HG02642 (cell line): ENCODE results near the gene ZNF813.
A peak's percentile ranks its signal among the peaks of the same experiment; 100 is the strongest.
"Not testable (repeated sequence)": the region's sequence is repeated elsewhere in the genome, so short reads cannot be mapped to it uniquely, and the experiment has no call there.

Experiments
- ATAC-seq: cut with Tn5 transposase; IDR thresholded peaks from one replicate; pipeline ENCODE4 v1.9.1; 2021; ENCODE audit warnings: mild to moderate bottlenecking; ENCODE audit not compliant: unreplicated experiment, poor library complexity

Gene ZNF813

DNA sequence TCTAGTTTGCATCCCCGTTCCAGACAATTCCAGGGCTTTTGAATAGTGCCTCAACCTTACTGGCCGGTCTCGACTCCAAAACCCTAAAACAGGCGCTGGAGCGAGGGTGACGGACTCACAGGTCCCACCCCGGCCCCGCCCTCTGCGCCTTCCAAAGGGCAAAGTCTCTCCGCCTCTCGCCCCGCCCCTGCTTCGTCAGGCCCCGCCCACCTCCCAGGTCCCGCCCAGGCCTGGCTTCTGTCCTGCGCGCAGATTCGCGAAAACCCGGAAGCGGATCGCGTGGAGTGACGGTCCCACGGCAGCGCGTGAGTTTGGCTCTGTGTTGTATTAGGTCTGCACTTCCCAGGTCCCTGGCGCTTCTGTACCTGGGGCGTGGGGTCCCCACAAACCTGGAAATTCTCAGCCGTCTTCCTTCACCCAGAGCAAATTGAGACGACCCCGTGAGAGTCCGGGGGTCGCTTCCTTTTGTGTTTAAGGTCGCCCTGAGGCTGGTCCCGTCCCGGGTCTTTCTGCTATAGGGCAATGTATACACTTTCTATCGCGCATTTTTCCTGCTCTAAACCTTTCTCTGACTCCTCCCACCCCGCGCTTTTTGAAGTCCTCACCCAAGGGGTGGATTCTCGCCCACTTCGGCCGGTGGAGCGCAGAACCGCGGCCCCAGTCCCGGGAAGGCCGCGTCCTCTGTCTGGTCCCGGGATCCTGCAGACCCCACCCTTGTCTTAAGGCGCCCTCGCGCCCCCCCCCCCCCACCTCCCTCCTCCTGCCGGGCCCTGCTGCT, at the start of gene ZNF813:
ZNF813 (plus strand) TSS at position 249 of the 778 bp plus-strand sequence. CDS start 16,090 bp downstream, outside the sequence.
- ATAC-seq, result peak; percentile 96

DNA sequence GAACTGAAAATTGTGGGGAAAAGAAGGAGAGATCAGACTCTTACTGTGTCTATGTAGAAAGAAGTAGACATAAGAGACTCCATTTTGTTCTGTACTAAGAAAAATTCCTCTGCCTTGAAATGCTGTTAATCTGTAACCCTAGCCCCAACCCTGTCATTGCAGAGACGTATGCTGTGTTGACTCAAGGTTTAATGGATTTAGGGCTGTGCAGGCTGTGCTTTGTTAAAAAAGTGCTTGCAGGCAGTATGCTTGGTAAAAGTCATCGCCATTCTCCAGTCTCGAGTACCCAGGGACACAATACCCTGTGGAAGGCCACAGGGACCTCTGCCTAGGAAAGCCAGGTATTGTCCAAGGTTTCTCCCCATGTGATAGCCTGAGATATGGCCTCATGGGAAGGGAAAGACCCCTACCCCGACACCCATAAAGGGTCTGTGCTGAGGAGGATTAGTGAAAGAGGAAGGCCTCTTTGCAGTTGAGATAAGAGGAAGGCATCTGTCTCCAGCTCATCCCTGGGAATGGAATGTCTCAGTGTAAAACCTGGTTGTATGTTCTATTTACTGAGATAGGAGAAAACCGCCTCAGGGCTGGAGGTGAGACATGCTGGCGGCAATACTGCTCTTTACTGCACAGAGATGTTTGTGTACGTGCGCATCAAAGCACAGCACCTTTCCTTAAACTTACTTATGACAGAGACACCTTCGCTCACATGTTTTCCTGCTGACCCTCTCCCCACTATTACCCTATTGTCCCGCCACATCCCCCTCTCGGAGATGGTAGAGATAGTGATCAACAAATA, 46.8 kb upstream of the ZNF813 start:
- ATAC-seq, result not testable (repeated sequence)

DNA sequence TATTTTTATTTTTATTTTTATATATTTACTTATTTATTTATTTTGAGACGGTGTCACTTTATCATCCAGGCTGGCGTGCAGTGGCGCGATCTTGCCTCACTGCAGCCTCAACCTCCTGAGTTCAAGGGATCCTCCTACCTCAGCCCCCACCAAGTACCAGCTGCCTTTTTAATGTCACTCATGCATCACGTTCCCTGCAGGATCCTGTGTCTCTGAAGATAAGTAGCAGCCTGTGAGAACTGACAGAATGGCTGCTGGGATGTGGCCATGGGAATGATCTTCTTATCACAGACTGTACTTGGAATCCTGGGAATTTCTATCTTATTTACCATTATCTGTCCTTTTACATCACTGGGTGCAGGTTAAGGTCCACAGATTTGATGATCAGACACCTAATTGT, 45.0 kb upstream of the ZNF813 start:
- ATAC-seq, result no peak

DNA sequence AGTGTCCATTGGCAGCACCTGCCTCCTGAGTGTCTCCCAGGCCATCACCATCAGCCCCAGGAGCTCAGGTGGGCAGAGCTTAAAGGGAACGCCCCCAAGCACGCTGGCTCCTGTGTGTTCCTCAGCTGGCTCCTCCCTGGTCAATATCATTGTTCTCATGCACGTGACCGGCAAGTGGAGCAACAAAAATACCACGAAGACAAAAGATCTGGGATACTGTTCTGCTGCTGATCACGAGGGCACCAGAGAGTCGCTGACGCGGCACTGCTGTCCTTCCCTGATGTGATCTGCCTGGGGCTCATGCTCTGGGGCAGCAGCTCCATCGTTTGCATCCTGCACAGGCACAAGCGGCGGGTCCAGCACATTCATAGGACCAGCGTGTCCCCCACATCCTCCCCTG, 44.5 kb upstream of the ZNF813 start:
- not testable (repeated sequence) for ATAC-seq

DNA sequence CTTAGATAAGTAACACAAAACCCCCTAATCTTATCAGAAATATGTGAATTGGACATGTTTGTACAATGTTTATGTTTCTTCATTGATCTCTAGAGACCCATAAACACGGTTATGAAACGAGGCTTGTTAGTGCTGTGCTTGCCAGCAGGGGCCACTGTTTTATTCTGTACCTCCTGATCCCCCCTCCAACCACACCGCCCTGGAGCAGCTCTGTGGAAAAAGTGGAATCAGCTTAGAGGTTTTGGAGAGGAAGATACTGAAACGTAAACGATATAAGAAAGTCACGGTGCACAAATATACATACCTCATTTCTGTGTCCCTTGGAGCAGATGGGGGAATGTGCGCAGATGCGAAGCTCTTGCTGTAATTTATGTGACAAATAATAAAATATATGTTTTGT, 43.9 kb upstream of the ZNF813 start:
- ATAC-seq, result not testable (repeated sequence)

DNA sequence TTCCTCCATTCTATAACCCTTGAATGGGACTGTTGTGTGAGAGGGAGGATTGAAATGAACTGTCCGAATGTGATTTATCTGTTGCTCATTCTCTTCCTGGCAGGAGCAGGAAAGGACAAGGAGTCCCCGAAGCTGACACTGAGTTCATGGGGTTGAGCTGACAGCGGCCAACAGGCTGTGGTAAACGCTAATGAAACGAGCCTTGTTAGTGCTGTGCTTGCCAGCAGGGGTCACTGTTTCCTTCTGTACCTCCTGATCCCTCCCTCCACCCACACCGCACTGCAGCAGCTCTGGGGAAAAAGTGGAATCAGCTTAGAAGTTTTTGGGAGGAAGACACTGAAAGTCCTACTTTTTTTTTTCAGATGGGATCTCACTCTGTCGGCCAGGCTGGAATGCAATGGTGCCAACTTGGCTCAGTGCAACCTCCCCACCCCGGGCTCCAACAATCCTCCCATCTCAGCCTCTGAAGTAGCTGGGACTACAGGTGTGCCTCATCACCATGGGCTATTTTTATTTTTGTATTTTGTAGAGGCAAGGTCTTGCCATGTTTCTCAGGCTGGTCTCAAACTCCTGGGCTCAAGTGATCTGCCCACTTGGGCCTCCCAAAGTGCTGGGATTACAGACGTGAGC, 42.5 kb upstream of the ZNF813 start:
- ATAC-seq, result no peak

DNA sequence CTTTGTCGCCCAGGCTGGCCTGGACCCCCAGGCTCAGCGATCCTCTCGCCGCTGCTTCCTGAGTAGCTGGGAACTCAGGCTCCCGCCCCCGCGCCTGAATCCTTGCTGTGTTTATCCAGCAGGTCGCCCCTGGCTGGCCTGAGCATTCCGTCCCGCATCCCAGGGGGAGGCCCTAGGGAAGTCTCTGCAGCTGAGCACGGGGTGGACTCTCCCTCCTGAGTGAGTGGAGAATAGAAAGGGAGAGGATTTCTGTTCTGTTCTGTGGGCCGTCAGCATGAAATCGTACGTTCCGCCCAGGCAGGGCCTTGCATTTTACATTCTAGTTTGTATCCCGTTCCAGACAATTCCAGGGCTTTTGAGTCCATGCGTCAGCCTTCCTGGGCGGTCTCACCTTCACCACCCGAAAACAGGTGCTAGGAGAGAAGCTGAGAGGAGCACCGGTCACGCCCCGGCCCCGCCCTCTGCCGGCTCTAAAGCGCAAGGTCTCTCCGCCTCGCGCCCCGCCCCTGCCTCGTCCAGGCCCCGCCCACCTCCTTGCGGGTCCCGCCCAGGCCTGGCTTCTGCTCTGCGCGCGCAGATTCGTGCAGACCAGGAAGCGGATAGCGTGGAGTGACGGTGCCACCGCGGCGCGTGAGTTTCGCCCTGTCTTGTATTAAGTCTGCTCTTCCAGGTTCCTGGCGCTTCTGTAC, 36.0 kb upstream of the ZNF813 start, which contains the start of gene ZNF761:
ZNF761 (plus strand) TSS at position 586 of the 689 bp plus-strand sequence. CDS start 15,285 bp downstream, outside the sequence.
- ATAC-seq, result peak; percentile 98

DNA sequence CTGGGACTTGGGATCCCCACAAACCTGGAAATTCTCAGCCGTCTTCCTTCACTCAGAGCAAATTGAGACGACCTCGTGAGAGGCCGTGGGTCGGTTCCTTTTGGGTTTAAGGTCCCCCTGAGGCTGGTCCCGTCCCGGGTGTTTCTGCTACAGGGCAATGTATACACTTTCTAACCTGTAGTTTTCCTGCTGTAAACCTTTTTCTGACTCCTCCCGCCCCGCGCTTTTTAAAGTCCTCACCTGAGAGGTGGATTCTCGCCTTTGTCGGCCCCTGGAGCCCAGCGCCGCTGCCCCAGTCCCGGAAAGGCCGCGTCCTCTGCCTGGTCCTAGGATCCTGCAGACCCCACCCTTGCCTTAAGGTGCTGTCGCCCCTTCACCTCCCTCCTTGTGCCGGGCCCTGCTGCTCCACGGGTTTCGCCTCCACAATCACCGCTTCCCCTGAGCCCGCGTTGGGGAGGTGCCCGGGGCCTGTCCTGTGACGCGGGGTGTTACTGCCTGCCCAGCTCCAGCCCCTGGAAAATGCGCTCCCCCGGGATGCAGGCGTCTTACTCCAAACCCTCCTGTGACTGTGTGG, 35.4 kb upstream of the ZNF813 start:
- ATAC-seq, result peak; percentile 22

DNA sequence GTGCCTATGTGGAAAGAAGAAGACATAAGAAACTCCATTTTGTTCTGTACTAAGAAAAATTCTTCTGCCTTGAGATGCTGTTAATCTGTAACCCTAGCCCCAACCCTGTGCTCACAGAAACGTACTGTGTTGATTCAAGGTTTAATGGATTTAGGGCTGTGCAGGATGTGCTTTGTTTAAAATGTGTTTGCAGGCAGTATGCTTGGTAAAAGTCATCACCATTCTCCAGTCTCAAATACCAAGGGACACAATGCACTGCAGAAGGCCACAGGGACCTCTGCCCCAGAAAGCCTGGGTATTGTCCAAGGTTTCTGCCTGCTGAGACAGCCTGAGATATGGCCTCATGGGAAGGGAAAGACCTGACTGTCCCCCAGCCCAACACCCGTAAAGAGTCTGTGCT, 23.7 kb upstream of the ZNF813 start:
- not testable (repeated sequence) for ATAC-seq

DNA sequence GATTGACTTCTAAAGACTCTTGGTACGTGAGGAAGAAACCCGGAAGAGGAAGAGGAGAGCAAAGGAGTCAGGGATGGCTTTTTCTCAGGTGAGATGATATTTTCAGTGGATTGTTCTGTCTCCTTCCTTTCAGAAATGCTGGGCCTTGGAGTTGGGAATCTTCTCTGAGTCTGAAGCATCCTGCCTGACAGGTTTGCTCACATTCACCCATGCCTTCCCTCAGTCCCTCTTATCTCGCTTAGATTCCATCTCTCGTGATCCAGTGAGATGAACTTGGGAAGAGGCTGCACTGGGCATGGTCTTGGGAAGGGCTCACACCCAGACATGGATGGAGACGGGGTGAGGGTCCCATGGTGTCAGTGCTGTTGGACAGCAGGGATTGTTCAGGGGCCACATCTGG, 20.3 kb upstream of the ZNF813 start:
- not testable (repeated sequence) for ATAC-seq

DNA sequence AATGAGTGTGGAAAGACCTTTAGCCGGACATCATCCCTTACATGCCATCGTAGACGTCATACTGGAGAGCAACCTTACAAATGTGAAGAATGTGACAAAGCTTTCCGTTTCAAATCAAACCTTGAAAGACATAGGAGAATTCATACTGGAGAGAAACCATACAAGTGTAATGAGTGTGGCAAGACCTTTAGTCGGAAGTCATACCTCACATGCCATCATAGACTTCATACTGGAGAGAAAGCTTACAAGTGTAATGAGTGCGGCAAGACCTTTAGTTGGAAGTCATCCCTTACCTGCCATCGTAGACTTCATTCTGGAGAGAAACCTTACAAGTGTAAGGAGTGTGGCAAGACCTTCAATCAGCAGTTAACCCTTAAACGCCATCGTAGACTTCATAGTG, 11.7 kb upstream of the ZNF813 start:
- ATAC-seq, result no peak

DNA sequence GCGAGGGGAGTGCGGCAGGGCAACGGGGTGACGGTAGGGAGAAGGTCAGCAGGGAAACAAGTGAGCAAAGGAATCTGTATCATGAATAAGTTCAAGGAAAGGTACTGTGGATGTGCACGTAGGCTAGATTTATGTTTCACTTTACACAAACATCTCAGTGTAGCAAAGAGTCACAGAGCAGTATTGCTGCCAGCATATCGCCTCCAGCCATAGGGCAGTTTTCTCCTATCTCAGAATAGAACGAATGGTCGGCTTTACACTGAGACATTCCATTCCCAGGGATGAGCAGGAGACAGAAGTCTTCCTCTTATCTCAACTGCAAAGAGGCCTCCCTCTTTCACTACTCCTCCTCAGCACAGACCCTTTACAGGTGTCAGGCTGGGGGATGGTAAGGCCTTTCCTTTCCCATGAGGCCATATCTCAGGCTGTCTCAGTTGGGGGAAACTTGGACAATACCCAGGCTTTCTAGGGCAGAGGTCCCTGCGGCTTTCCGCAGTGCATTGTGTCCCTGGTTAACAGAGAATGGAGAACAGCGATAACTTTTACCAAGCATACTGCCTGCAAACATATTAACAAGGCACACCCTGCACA, 7.3 kb upstream of the ZNF813 start:
- not testable (repeated sequence) for ATAC-seq

DNA sequence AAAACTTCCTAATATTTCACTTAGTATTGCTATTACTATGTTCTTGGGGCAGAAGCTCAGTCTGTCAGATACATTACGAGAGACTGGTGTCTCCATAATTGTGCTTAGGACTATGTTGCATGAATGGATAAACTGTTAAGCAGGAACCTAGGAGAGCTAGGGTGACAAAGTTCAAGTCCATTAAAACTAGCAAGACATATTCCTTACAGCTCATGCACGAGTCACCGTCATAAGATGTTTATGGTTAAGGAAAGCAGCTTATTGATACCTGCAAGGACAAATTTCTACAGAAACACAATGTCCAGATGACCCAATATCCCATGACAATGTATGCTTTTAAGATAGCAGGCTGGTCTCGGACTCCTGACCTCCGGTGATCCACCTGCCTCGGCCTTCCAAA, 5.7 kb upstream of the ZNF813 start:
- ATAC-seq, result no peak

DNA sequence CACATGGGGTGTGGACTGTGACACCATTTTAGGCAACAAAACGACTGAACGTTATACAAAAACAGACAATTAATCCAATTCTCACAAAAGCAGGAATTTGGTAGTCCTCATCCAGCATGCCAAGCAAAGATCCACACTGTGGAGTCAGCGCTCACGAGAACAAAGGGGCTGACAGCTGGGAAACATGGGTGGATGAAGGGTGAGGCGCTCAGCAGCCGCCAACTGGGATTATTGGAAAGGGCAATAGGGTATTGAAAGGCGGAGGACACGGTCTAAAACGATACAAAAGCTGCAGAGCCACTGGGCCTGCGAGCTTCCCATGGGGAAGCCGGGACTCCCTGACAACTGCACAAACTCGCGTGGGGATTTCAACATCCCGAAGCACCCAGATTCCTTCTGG, 4.7 kb upstream of the ZNF813 start:
- ATAC-seq, result no peak

DNA sequence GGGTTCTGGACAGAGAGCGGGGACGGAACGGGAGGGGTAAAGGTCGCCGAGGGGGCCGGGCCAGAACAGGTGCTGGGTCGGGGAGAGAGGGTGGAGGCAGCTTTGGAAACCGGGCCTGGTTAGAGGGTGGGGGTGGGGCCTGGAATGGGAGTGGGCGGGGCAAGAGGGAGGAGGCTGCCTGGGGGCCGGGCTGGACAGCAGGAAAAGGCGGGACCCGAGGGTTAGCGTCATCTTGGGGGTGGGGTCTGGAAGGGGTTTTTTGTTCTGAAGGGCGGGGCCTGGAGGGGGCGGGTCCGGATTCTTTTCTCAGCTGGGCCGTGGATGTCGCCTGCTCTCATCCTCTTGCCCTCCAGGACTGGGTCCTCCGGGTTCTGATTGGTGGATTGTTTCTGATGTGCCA, 4.3 kb upstream of the ZNF813 start:
- ATAC-seq, result no peak

DNA sequence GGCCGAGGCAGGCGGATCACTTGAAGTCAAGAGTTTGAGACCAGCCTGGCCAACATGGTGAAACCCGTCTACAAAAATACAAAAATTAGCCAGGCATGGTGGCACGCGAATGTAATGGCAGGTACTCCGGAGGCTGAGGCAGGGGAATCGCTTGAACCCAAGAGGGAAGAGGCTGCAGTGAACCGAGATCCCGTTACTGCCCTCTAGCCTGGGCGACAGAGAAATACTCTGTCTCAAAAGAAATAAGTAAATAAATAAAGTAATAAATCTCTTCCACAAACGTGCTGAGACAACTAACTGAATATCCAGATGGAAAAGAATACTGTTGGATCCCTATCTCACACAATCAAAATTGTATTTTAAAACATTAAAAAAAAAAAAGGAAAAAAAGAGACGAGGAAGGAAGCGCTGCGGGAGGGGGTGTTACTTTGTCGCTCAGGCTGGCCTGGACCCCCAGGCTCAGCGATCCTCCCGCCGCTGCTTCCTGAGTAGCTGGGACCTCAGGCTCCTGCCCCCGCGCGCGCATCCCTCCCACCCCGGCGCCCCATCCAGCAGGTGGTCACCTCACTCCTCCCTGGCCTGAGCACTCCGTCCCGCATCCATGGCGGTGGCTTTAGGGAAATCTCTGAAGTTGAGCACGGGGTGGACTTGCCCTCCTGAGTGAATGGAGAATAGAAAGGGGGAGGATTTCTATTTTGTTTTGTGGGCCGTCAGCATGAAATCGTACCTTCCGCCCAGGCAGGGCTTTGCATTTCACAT, 628 bp upstream of the ZNF813 start:
- ATAC-seq, result no peak

DNA sequence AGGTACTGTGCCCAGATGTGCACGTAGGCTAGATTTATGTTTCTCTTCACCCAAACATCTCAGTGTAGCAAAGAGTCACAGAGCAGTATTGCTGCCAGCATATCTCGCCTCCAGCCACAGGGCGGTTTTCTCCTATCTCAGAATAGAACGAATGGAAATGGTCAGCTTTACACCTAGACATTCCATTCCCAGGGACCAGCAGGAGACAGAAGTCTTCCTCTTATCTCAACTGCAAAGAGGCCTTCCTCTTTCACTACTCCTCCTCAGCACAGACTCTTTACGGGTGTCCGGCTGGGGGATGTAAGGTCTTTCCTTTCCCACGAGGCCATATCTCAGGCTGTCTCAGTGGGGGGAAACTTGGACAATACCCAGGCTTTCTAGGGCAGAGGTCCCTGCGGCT, 1.1 kb downstream of the ZNF813 start:
- ATAC-seq, result not testable (repeated sequence)

DNA sequence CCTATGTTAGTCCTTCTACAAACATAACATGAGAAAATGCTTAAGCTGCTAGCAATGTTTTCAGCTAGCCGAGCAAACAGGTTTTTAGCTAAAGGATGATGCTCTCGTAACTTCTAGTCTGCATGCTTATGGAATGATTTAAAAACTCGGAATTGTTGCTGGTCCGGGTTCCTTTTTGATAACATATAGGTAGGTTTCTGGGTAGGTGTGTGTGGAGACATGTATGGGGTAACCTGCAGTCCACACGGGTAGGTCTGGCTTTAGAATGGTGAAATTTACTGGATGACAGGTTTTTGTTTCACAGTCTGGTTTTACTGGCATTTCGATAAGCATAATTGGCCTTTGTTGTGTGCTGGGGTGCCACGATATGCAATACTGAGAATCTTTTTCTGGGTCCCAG, 4.4 kb downstream of the ZNF813 start:
- no peak for ATAC-seq

DNA sequence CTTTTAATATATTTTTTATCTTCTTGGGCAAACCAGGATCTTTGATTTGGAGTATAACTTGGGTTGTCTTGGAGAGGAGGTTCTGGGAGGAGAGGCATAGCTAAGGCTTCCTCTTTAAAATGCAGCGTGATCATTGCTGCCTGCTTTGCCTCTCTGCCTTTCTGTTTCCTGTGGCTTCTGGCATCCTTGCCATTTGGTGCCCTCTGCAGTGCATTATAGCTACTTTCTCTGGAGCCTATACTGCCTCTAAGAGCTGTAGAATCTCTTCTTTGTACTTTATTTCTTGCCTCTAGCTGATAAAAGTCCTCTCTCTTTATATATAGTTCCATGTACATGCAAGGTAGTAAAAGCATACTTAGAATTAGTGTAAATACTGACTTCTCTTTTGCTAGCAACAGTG, 7.3 kb downstream of the ZNF813 start:
- ATAC-seq, result not testable (repeated sequence)
